Central memory CD8-positive, alpha-beta T cell (primary cell): ENCODE results near the gene ZC3H18.

ENCODE experiments used
- ATAC-seq: fragments of 150-1000 bp; cut with Tn5 transposase; replicated peaks from 2 replicates; pipeline ENCODE4 v1.10.0; 2022; ENCODE audit warnings: mild to moderate bottlenecking, moderate FRiP score, moderate number of reproducible peaks; ENCODE audit not compliant: poor library complexity, severe bottlenecking; ENCODE audit errors: extremely low read depth
- DNase-seq, 2 donors: peaks; one replicate each; pipeline ENCODE4 v3.0.0; 2021; ENCODE audit warnings: low spot score in 2 of 2
- H3K27ac Mint-ChIP-seq: one replicate; pipeline ENCODE4 v1.8.0; 2022; ENCODE audit warnings: low read depth, mild to moderate bottlenecking, moderate library complexity, mixed read lengths
- H3K27me3 Mint-ChIP-seq: one replicate; pipeline ENCODE4 v1.8.0; 2022; ENCODE audit warnings: mixed read lengths
- H3K36me3 Mint-ChIP-seq: one replicate; pipeline ENCODE4 v1.8.0; 2022; ENCODE audit warnings: mild to moderate bottlenecking, moderate library complexity, mixed read lengths; ENCODE audit not compliant: insufficient read depth
- H3K4me1 Mint-ChIP-seq: one replicate; pipeline ENCODE4 v1.8.0; 2022; ENCODE audit warnings: mixed read lengths
- H3K4me3 Mint-ChIP-seq: one replicate; pipeline ENCODE4 v1.8.0; 2022; ENCODE audit warnings: mild to moderate bottlenecking, moderate library complexity, mixed read lengths
- H3K9me3 Mint-ChIP-seq: one replicate; pipeline ENCODE4 v1.8.0; 2022; ENCODE audit warnings: mixed read lengths

The ZC3H18 gene

DNA sequence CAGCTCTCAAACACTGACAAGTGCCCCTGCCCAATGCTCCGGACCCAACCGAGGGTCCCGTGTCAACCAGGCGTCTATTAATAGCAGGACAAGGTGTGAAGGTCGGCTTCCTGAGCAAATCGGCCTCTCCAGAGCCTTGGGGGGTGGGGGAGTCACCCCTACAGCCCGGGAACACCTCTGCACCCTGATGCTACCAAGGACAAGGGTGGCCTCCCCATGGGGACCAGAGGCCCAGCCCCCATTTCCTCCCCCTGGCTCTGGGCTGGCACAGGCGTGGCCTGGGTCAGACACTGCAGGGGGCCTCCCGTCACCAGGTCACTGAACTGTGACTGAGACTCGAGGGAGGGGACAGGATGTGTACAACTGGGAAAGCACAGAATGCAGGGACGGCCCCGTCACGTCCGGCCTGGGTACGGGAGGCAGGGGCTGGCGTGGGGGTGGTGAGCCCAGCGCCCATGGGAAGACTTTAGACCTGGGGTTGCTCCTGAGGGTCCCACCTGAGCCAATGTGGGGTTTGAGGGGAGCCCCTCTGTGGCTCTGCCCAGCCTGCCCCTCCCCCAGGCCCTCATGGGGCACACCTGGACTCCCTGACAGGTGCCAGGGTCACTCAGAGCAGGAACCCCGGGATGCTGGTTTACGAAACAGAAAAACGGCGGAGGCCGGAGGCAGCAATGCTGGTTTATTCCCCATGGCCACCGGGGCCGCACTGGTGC is 81.2 kb downstream of the ZC3H18 start:
- DNase-seq (peak; percentile 56 to 75), ATAC-seq (peak; percentile 79)
- no peaks in the 10 kb centered on the region for H3K9me3 Mint-ChIP-seq
- H3K4me1 Mint-ChIP-seq, result peaks cover 14% of the 10 kb centered on the region
- peaks cover 21% of the 10 kb centered on the region for H3K36me3 Mint-ChIP-seq
- peak overlapping the region; percentile 92 for H3K27ac Mint-ChIP-seq
- H3K27me3 Mint-ChIP-seq, result no peaks in the 10 kb centered on the region
- H3K4me3 Mint-ChIP-seq, result peak overlapping the region; percentile 87

DNA sequence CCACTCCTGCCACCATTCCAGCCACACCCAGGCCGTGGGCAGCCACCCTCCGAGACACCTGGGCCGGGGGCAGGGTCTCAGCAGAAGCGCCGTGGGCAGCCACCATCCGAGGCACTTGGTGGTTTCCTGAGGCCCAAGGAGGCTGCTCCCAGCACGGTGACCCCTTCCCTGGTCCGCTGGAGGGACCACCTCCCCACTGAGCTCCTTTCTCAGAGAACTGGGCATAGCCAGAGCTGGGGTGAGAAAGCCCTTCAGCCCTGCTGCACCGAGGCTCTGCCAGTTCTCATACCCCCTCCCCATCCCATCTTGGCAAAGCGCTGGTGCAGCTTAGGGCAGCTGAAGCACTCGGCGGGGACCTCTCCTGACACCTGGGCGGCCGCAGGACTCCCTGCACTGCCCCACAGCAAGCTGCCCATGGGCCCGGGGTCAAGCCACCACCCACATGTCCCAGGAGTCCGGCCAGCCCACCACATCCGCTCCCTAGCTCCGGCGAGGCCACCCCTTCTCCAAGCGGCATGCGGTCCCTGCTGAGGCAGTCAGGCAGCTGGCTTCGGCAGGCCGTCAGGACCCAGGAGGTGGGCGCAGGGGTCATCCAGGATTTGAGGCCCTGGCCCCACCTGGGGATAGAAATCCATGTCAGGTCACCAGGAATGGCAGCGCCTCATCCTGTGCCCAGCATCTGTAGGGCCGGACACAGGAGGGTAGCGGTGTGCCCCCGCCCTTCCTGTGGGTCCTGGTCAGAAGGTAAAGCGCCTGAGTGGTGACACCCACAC is 82.0 kb downstream of the ZC3H18 start:
- no peaks in the 10 kb centered on the region for H3K27me3 Mint-ChIP-seq
- peak overlapping the region; percentile 92 for H3K27ac Mint-ChIP-seq
- H3K9me3 Mint-ChIP-seq, result no peaks in the 10 kb centered on the region
- ATAC-seq (no peak), DNase-seq (no peak)
- peaks cover 21% of the 10 kb centered on the region for H3K36me3 Mint-ChIP-seq
- peaks cover 14% of the 10 kb centered on the region for H3K4me1 Mint-ChIP-seq
- peak overlapping the region; percentile 87 for H3K4me3 Mint-ChIP-seq

DNA sequence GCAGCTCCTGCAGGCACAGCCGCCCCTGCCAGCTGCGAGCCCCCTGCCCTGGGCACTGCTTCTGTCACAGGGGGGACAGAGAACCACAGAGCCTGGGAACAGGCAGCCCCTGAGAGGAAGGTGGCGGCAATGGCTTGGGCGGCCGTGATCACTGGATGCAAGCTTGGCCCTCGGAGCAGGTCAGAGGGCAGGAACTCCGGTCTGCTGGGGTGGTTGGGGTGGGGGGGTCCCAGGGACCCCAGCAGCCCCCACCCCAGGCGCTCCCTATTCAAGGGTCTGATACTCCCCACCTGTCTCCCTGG is 82.5 kb downstream of the ZC3H18 start:
- Mint-ChIP-seq H3K9me3 (no peaks in the 10 kb centered on the region), H3K27ac (no peak overlapping the region), H3K4me1 (peaks cover 14% of the 10 kb centered on the region), H3K4me3 (no peak overlapping the region), H3K36me3 (peaks cover 20% of the 10 kb centered on the region), H3K27me3 (no peaks in the 10 kb centered on the region)
- no peak for DNase-seq
- no peak for ATAC-seq

DNA sequence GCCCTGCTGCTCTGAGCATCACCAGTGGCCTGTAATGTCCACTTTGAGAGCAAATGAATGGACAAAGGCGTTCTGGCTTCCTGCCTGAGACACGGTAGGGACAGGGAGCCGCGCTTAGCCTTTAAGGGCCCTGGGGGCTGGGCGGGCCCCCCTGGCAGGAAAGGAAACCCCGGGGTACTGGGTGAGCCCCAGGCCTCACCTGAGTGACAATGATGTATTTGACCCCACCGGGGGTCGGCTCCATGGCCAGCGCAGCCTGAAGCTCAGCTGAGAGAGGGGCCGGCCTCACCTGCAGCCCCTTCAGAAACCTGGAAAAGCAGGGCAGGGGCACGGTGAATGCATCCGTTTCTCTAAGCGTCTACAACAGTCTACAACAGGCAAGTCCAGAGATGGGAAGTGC is 82.9 kb downstream of the ZC3H18 start:
- no peak overlapping the region for H3K4me3 Mint-ChIP-seq
- H3K9me3 Mint-ChIP-seq, result no peaks in the 10 kb centered on the region

DNA sequence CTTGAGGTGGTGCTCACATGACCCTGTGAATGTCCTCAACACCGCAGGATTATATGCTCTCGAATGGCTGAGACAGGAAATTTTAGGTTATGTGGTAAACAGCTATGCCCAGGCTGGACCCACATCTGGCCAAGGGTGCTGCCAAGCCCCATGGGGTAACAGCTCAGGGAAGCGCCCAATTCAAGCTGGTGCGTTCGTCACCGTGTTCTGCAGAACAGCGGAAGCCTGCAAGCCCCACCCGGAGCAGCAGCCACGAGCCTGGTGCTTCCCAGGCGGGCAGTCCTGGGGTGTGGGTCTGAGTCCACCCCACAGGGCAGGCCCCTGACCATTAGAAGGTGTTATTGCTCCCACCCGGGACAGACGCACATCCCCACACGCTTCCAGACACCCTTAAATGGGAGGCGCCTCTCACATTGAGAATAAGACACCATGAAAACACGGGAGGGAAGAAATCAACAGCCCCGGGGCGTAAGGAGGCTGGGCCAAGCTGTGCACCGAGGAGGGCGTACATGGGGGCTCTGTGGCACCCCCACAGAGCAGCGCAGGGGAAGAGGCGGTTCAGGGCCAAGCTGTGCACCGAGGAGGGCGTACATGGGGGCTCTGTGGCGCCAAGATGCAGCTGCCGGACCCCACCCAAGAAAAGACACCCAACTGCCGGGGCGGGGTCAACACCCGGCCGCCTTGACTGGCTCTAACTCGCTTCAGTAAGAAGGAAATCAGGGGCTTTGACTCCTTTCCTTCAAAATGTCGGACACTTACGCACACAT is 83.6 kb downstream of the ZC3H18 start:
- ATAC-seq, result no peak
- Mint-ChIP-seq H3K27ac (peak overlapping the region; percentile 46), H3K27me3 (no peaks in the 10 kb centered on the region), H3K4me1 (peaks cover 14% of the 10 kb centered on the region), H3K9me3 (no peaks in the 10 kb centered on the region), H3K4me3 (no peak overlapping the region), H3K36me3 (peaks cover 16% of the 10 kb centered on the region)
- no peak for DNase-seq

More for the DNA sequence above, 82.9 kb downstream of the ZC3H18 start:
- Mint-ChIP-seq H3K27ac (peak overlapping the region; percentile 46), H3K27me3 (no peaks in the 10 kb centered on the region), H3K4me1 (peaks cover 14% of the 10 kb centered on the region), H3K36me3 (peaks cover 20% of the 10 kb centered on the region)
- no peak for ATAC-seq
- no peak for DNase-seq

DNA sequence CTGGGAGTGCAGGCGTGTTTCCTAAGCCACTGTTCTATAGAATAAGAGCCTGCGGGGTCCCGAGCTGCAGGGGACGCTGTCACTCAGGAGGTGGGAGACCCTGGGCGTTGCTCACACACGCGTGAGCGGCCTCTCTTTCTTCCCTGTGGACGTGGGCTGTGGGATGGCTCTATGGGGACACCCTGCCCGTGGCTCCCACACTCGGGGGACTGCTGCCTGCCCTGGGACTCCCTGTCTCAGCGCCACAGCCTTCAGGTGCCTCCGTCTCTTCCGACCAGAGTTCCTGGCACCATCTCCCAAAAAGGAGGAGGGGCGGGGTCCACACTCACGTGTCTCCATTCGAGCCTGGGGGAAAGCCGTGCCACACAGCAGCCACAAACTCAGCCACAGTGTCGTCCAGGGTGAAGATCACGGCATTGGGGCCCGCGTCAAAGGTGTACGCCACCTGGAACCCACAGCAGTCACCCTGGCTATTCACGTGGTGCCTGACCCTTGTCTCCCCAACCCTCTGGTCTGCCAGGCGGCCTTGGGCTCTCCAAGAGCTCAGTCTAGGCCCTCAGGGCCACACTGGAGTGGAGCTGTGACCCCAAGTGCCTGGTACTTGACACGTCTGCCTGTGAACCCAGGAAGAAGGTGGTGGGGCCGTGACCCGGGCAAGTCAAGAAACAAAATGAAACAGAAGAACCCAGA is 84.3 kb downstream of the ZC3H18 start:
- Mint-ChIP-seq H3K4me3 (no peak overlapping the region), H3K27ac (peak overlapping the region; percentile 75), H3K4me1 (peaks cover 8% of the 10 kb centered on the region), H3K9me3 (no peaks in the 10 kb centered on the region), H3K36me3 (peaks cover 10% of the 10 kb centered on the region), H3K27me3 (no peaks in the 10 kb centered on the region)
- no peak for DNase-seq
- no peak for ATAC-seq

DNA sequence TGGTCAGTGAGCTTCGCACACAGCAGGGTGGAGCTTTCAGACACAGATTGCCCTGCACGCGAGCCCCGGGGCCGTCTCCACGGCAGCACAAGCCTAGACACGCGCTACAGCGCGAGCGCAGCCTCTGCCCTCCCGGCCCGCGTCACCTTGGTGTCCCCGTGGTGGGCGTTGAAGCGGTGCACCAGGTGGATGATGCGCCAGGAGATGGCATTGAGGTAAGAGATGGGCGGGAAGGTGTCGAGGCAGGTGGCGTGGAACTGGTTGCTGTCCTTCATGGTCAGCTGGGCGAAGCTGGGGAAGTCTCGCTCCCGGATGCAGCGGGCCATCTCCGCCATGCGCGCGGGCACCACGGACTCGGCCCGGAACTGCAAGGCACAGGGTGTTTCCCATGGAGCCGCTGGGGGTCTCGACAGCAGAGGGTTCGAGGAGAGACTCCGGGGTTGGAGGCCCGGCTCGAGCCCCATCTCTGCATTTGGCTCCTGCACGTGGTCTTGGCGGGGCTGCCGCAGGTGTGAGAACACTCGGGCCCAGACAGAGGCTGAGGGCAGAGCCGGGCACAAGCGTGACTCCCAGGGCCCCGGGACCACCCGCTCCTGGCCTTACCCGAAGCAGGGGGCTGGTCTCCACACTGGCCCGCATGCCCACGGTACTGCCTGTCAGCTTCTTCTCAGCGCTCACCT is 85.0 kb downstream of the ZC3H18 start:
- Mint-ChIP-seq H3K27ac (peak overlapping the region; percentile 75), H3K36me3 (peaks cover 8% of the 10 kb centered on the region), H3K9me3 (no peaks in the 10 kb centered on the region), H3K27me3 (no peaks in the 10 kb centered on the region), H3K4me3 (no peak overlapping the region), H3K4me1 (peaks cover 7% of the 10 kb centered on the region)
- ATAC-seq (no peak), DNase-seq (no peak)

DNA sequence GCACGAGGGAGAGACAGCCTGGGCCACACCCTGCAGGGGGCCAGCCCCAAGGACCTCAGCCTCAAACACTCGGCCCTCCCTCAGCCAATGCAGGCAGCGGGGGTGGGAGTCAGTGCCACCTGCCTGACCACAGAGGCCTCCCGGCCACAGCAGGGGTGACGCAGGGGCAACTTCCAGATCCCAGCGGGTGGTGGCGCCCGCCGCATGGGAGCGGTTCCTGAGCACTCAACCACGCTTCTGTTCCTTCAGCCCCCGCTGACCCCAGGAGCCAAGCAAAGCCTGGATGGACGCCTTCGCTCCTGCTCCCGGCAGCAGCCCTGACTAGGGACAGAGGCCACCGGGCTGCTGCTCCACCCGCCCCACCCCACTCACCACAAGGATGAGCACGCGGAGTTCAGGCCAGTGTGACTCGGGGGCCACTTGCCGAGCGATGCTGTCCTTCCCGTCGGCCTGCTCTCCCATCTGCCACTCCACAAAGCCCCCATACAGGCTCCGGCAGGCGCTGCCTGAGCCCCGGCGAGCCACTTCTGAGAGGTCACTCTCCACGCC is 85.6 kb downstream of the ZC3H18 start:
- Mint-ChIP-seq H3K27me3 (no peaks in the 10 kb centered on the region), H3K36me3 (peaks cover 5% of the 10 kb centered on the region), H3K4me3 (no peak overlapping the region), H3K4me1 (peaks cover 7% of the 10 kb centered on the region), H3K27ac (no peak overlapping the region), H3K9me3 (no peaks in the 10 kb centered on the region)
- no peak for ATAC-seq
- no peak for DNase-seq

DNA sequence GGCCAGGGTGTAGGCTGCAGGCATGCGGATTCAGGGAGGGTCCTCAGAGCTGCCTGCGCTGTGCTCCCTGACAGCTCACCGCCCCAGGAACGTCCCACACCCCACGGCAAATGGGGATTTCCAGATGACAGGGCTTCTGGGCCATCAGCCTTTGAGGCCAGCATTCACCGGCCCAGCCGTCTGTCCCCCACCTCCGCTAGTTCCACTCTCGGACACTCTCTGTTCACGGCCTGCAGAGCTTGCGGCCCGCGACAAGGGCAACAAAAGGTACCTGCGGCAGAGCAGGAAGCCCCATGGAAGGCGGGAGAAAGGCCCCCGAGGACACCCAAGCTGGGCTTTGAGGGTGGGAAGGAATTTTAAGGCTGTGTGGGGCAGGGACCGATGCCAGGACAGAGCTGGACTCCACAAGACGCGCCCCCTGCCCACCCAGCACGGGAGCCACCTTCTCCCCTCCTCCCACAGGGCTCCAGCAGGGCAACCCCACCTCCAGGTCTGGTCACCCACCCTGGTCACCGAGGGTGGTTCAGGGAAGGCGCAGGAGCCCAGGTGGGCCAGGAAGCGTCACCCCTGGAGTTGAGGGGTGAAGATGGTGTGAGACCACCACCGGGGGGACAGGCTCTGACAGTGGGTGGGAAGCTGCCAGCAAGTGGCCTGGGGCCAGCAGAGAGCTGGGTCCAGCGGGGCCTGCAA is 86.2 kb downstream of the ZC3H18 start:
- Mint-ChIP-seq H3K4me1 (peaks cover 7% of the 10 kb centered on the region), H3K27me3 (no peaks in the 10 kb centered on the region), H3K36me3 (peaks cover 1% of the 10 kb centered on the region), H3K27ac (no peak overlapping the region), H3K9me3 (no peaks in the 10 kb centered on the region), H3K4me3 (no peak overlapping the region)
- ATAC-seq (no peak), DNase-seq (no peak)

DNA sequence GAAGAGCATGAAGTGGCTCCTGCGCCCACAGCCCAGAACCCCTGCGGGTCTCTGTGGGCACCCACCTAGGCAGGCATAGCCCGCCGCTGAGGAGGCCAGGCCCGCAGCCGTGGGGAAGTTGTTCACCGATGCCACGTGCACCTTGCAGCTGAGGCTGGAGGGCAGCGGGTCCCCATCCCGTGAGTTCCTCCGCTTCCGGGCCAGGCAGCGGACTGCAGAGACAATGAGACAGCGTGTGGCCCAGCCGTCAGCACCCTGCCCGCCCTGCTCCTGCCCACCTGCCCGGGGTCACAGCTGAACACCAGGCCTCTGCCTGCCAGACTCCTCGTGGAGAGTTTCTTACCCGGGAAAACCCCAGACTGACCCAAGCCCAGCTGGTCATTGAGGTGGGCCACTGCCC is 87.2 kb downstream of the ZC3H18 start:
- Mint-ChIP-seq H3K36me3 (peaks cover under 1% of the 10 kb centered on the region), H3K4me3 (no peak overlapping the region), H3K27me3 (no peaks in the 10 kb centered on the region), H3K27ac (no peak overlapping the region), H3K9me3 (no peaks in the 10 kb centered on the region), H3K4me1 (peaks cover 12% of the 10 kb centered on the region)
- no peak for ATAC-seq
- no peak for DNase-seq

DNA sequence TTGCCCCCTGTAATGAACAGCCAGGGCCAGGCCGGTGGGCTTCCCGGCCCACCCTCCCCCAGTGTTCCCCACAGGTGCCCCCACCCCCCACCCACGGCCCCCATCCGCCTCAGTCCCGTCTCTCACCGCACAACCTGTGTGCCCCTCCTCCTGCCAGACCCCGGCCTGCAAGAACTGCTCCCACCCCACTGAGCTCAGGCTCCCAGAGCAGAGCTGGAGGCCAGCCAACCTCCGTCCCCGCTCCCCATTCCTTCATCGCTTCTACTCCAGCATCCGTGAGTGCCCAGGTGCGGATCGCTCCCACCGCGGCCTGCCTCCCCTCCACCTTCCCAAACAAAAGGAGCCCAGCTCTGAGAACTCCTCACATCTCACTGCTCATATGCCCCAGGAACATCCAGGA is 88.5 kb downstream of the ZC3H18 start:
- no peak overlapping the region for H3K27ac Mint-ChIP-seq
- ATAC-seq, result no peak

More for the DNA sequence above, 88.5 kb downstream of the ZC3H18 start:
- Mint-ChIP-seq H3K4me3 (no peak overlapping the region), H3K9me3 (no peaks in the 10 kb centered on the region), H3K4me1 (peaks cover 12% of the 10 kb centered on the region), H3K27me3 (no peaks in the 10 kb centered on the region), H3K36me3 (peaks cover 6% of the 10 kb centered on the region)
- DNase-seq, result no peak
